Coronary artery (tissue), 2 donors: ENCODE results near the gene RIC8A.

Experiments
- DNase-seq: peaks from one replicate; pipeline ENCODE4 v3.0.0-alpha.2; 2017; ENCODE audit warnings: low spot score
- H3K27ac ChIP-seq, 2 donors: fragments of 200-600 bp; sonication (generic); one replicate each; pipeline ENCODE4 v1.5.1; 2016 to 2019
- H3K4me3 ChIP-seq: fragments of 200-600 bp; sonication (generic); 2 replicates; pipeline ENCODE4 v1.5.1; 2016; ENCODE audit warnings: mild to moderate bottlenecking, moderate library complexity
- TF ChIP-seq, protein P1 (sequence below): fragments of 200-600 bp; sonication (generic); IDR thresholded peaks from one replicate; pipeline ENCODE4 v1.5.1; 2019; ENCODE audit warnings: antibody characterized with exemption

RIC8A gene

DNA sequence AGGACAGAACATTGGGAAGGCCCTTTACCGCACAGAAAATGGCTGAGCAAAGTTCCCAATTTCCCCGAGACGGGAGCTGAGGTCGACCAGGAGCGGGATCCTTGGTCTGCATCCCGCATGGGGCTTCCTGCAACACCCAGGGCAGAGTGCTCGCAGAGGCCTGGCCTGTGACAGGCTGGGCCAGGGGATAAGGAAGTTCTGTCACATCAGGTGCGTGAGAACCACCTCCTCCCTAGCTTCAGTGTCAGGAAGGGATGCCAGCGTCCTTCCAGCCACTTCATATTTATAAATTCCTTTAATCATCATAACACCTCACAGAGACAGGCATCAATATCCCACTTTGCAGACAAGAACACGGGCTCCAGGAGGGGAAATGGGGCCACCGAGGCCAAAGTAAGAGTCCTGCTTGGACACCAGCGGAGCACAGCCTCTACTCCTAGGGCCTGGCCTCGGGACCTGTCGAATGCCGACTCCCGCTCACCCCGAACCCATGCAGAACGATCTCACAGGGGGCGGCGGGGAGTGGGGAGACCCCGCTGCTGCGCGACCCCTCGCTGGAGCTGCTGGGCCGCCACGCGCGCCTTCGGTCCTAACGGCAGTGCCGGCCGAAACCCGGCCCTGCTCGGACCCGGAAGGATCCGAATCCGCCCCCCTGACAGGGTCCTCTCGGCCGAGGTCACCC is 841 bp upstream of the RIC8A start:
- Histone ChIP-seq H3K27ac (peak overlapping the region; percentile 97 to 98), H3K4me3 (peak overlapping the region; percentile 77)
- DNase-seq: peak; percentile 83
- TF ChIP-seq, protein P1, sequence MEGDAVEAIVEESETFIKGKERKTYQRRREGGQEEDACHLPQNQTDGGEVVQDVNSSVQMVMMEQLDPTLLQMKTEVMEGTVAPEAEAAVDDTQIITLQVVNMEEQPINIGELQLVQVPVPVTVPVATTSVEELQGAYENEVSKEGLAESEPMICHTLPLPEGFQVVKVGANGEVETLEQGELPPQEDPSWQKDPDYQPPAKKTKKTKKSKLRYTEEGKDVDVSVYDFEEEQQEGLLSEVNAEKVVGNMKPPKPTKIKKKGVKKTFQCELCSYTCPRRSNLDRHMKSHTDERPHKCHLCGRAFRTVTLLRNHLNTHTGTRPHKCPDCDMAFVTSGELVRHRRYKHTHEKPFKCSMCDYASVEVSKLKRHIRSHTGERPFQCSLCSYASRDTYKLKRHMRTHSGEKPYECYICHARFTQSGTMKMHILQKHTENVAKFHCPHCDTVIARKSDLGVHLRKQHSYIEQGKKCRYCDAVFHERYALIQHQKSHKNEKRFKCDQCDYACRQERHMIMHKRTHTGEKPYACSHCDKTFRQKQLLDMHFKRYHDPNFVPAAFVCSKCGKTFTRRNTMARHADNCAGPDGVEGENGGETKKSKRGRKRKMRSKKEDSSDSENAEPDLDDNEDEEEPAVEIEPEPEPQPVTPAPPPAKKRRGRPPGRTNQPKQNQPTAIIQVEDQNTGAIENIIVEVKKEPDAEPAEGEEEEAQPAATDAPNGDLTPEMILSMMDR: no peak

DNA sequence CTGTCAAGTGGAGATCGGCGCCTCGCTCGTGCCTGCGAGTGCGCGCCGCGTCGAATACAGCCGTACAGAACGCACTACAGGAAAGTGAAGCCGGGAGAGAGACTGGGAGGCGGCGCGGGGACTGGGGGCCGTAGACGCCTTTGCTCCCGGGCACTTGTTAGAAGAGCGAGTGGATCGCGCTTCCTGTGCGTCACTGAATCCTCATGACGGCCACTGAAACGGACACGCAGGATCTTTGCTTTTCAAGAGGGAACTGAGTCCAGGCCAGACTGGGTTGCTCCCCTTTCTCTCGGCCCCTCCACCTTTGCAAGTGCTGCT is 314 bp downstream of the RIC8A start:
- TF ChIP-seq, protein P1: no peak
- Histone ChIP-seq H3K27ac (peak overlapping the region; percentile 97 to 98), H3K4me3 (peak overlapping the region; percentile 77)
- no peak for DNase-seq

DNA sequence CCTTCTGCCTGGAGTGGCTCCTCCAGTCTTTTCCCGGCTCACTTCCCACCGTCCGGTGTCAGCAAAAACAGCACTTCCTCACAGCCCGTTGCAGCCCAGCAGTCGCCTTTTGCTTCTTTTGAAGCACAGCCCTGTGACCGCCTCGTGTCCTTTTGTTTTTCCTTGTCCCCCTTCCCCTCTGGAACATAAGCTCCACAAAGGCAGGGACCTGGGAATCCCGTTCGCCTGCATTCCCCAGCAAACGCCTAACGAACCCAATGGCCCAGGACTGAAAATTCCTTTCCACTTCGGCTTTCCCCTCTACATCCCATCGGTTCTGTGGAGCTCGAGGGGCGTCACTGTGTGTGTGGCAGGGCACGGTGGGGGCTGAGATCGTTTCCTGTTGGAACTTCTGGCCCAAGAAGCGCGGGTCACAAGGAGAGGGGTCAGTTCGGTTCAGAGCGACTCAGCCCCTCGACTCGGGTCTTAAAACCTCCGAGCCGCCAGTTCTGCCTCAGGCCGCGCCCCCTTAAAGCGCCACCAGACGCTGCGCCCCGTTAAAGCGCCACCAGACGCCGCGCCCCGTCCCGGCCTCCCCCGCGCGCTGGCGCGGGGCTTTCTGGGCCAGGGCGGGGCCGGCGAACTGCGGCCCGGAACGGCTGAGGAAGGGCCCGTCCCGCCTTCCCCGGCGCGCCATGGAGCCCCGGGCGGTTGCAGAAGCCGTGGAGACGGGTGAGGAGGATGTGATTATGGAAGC is 841 bp downstream of the RIC8A start:
- TF ChIP-seq, protein P1: no peak

DNA sequence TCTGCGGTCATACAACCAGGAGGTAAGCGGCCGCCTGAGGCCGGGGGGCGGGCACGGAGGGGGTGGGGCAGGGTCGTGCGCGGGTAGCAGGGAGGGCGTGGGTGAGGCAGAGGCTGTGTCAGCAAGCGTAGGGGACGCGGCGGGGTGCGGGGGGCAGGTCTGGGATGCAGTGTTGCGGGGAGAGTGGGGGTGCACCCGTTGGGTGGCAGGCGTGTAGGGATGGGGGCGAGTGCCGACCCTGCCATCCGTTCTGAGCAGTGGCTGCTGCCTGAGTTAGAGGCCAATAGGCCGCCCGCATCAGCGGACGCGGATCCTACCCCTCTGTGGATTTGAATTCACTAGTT is 1.4 kb downstream of the RIC8A start:
- H3K4me3 ChIP-seq: peak overlapping the region; percentile 77
- peak overlapping the region; percentile 97 to 98 for H3K27ac ChIP-seq
- TF ChIP-seq, protein P1: no peak
- no peak for DNase-seq

More for the DNA sequence above, 841 bp downstream of the RIC8A start:
- H3K4me3 ChIP-seq: peak overlapping the region; percentile 77
- peak overlapping the region; percentile 97 to 98 for H3K27ac ChIP-seq
- peak; percentile 90 for DNase-seq

DNA sequence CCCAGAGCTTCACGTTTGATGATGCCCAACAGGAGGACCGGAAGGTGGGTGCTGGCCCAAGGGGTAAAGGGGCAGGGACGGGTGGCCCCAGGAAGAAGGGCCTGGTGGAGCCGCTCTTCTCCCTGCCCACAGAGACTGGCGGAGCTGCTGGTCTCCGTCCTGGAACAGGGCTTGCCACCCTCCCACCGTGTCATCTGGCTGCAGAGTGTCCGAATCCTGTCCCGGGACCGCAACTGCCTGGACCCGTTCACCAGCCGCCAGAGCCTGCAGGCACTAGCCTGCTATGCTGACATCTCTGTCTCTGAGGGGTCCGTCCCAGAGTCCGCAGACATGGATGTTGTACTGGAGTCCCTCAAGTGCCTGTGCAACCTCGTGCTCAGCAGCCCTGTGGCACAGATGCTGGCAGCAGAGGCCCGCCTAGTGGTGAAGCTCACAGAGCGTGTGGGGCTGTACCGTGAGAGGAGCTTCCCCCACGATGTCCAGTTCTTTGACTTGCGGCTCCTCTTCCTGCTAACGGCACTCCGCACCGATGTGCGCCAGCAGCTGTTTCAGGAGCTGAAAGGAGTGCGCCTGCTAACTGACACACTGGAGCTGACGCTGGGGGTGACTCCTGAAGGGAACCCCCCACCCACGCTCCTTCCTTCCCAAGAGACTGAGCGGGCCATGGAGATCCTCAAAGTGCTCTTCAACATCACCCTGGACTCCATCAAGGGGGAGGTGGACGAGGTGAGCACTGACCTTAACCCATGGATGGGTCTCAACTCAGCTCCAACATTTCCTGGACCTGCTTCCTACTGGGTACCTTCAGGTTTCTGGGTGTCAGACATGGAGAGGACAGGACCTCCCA is 2.0 kb downstream of the RIC8A start:
- H3K27ac ChIP-seq: peak overlapping the region; percentile 97 to 98
- DNase-seq: no peak
- H3K4me3 ChIP-seq: peak overlapping the region; percentile 77
- TF ChIP-seq, protein P1: no peak

DNA sequence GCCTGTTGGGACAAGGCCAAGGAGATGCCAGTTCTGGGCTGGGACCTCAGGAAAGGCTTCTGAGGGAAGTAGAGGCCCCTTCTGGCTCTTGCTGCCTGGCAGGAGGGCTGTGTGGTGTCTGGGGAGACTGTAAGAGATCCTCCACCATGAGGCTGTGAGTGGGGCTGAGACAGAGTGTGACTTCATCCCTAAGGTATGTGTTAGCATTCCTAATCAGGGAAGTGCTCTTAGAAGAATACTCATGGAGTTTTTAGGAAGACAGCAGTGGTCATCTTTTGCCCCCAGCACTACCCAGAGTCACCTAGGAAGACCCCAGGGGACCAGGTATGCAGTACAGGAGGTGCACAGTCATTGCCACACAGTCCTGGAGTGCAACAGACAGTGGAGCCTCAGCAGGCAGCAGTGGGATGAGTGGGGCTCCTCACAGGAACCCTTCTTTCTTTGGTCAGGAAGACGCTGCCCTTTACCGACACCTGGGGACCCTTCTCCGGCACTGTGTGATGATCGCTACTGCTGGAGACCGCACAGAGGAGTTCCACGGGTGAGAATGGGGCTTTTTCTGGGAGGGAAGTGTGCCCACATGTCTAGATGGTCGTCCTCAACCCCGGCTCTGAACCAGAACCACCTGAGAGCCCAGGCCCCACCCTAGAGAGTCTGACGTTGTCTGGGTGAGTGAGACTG is 2.8 kb downstream of the RIC8A start:
- DNase-seq: no peak
- H3K4me3 ChIP-seq: peak overlapping the region; percentile 77
- TF ChIP-seq, protein P1: no peak
- peak overlapping the region in 1 of 2 donors; percentile 21 for H3K27ac ChIP-seq
